Natural killer cell (primary cell): ENCODE data around the gene MIOS. TPM values are rescaled to one million over a fixed set of nuclear protein-coding genes. Genes with fewer than 3 reads are reported as not detected.

ENCODE experiments used
- total RNA-seq, 4 donors: library from RNA; stranded (reverse); fragments of 120-200 nt in 1 of 4; gene quantifications; one replicate each; pipeline versions ENCODE4 v1.2.3 to v1.2.4, GENCODE V29; 2013 to 2022

The MIOS gene
- total RNA-seq, 3 donors from 2014 or later (not counting 1 experiment from before 2014, with no cell fraction given), result 23.5 to 30.9 (median 28.9) TPM

Other genes with a start within 250 kb of the MIOS start
- under 1 TPM; 0.28 to 0.84 (median 0.45) TPM for gene COL28A1, start 31.0 kb upstream of the MIOS start, total RNA-seq
- gene UMAD1, start 73.9 kb downstream of the MIOS start, total RNA-seq, result 10 to 100 TPM; 12.3 to 16.5 (median 14.6) TPM
- gene RPA3, start 151.7 kb downstream of the MIOS start, total RNA-seq, result 10 to 100 TPM; 14.2 to 25.9 (median 22.6) TPM